ENCODE data around the gene OSBPL8. TPM values are rescaled to one million over a fixed set of nuclear protein-coding genes. Genes with fewer than 3 reads are reported as not detected.

OSBPL8 gene
- total and polyA plus RNA-seq, 4 donors: 8.6 to 114 (median 53.3) TPM

GRCh38 chr12:76560086-76560491, 518 bp upstream of the OSBPL8 start:
- H3K9me3 ChIP-seq (ENCODE audit: control insufficient read depth in 4 of 4, insufficient read depth in 3 of 4, low read length in 3 of 4): no peaks in the 10 kb centered on the region
- H3K36me3 ChIP-seq (ENCODE audit: control insufficient read depth in 4 of 4, insufficient read depth in 4 of 4, low read length in 4 of 4): no peaks in the 10 kb centered on the region
- H3K4me3 ChIP-seq: peak overlapping the region; percentile 79
- H3K4me1 ChIP-seq (ENCODE audit: control insufficient read depth in 5 of 5, insufficient read depth in 5 of 5, low read length in 5 of 5): peaks cover 0 to 21% (median 5%) of the 10 kb centered on the region in 5 donors
- no peak for DNase-seq
- no peaks in the 10 kb centered on the region for H3K27me3 ChIP-seq (ENCODE audit: control insufficient read depth in 3 of 3, insufficient read depth in 3 of 3, low read length in 2 of 3)
- ATAC-seq (ENCODE audit: insufficient read depth, low FRiP score): no peak
- 7 to 21% methylated on average over 8 of the region's 8 CpGs for WGBS, 2 donors
- H3K9ac ChIP-seq (ENCODE audit: insufficient read depth in 1 of 2, low read length in 2 of 2): peak overlapping the region; percentile 81 to 95
- TF ChIP-seq CTCF (IDR thresholded peaks at IDR 0.05; ENCODE audit: control extremely low read depth, extremely low read depth): no peak
- H3K27ac ChIP-seq (ENCODE audit: low read depth in 1 of 2, low read length in 1 of 2): peak overlapping the region; percentile 95 to 99

- no peaks in the 10 kb centered on the region for H3K27me3 ChIP-seq (ENCODE audit: control insufficient read depth in 3 of 3, insufficient read depth in 3 of 3, low read length in 2 of 3)
Measured at GRCh38 chr12:76558684-76559399, 729 bp downstream of the OSBPL8 start.

GRCh38 chr12:76556368-76556767, 3.2 kb downstream of the OSBPL8 start:
- Histone ChIP-seq H3K36me3 (ENCODE audit: control insufficient read depth in 4 of 4, insufficient read depth in 4 of 4, low read length in 4 of 4) (no peaks in the 10 kb centered on the region), H3K27ac (ENCODE audit: low read depth in 1 of 2, low read length in 1 of 2) (no peak overlapping the region), H3K9ac (ENCODE audit: insufficient read depth in 1 of 2, low read length in 2 of 2) (no peak overlapping the region), H3K27me3 (ENCODE audit: control insufficient read depth in 3 of 3, insufficient read depth in 3 of 3, low read length in 2 of 3) (no peaks in the 10 kb centered on the region), H3K4me1 (ENCODE audit: control insufficient read depth in 5 of 5, insufficient read depth in 5 of 5, low read length in 5 of 5) (peaks cover 0 to 35% (median 7%) of the 10 kb centered on the region in 5 donors), H3K4me3 (no peak overlapping the region), H3K9me3 (ENCODE audit: control insufficient read depth in 4 of 4, insufficient read depth in 3 of 4, low read length in 3 of 4) (no peaks in the 10 kb centered on the region)
- ATAC-seq (ENCODE audit: insufficient read depth, low FRiP score) (no peak), DNase-seq (no peak)
- 95 to 96% methylated on average over 4 of the region's 4 CpGs for WGBS, 2 donors
- TF ChIP-seq CTCF (IDR thresholded peaks at IDR 0.05; ENCODE audit: control extremely low read depth, extremely low read depth): no peak

More at GRCh38 chr12:76558684-76559399, 729 bp downstream of the OSBPL8 start:
- Histone ChIP-seq H3K4me1 (ENCODE audit: control insufficient read depth in 5 of 5, insufficient read depth in 5 of 5, low read length in 5 of 5) (peaks cover 0 to 30% (median 5%) of the 10 kb centered on the region in 5 donors), H3K9me3 (ENCODE audit: control insufficient read depth in 4 of 4, insufficient read depth in 3 of 4, low read length in 3 of 4) (no peaks in the 10 kb centered on the region), H3K27ac (ENCODE audit: low read depth in 1 of 2, low read length in 1 of 2) (peak overlapping the region; percentile 95 to 98), H3K4me3 (peak overlapping the region; percentile 97), H3K9ac (ENCODE audit: insufficient read depth in 1 of 2, low read length in 2 of 2) (peak overlapping the region; percentile 83 to 91), H3K36me3 (ENCODE audit: control insufficient read depth in 4 of 4, insufficient read depth in 4 of 4, low read length in 4 of 4) (no peaks in the 10 kb centered on the region)
- 0% methylated on average over 29 to 33 of the region's 33 CpGs for WGBS, 2 donors
- ATAC-seq (ENCODE audit: insufficient read depth, low FRiP score) (peak; percentile 61), DNase-seq (peak; percentile 58 to 67 (median 63))
- no peak for TF ChIP-seq CTCF (IDR thresholded peaks at IDR 0.05; ENCODE audit: control extremely low read depth, extremely low read depth)
